OCI-LY1 (cell line): ENCODE data around the gene ZNF506.

Source experiments
- CTCF ChIP-seq: fragments of 200-600 bp; sonication (generic), shearing (Covaris generic); IDR thresholded peaks from 2 replicates; pipeline ENCODE4 v1.5.1; 2017; ENCODE audit warnings: mild to moderate bottlenecking, antibody characterized with exemption, low read length, moderate library complexity, mixed read lengths
- EZH2 ChIP-seq: fragments of 200-600 bp; sonication (generic), shearing (Covaris generic); IDR thresholded peaks from 2 replicates; pipeline ENCODE4 v1.8.0; 2017; ENCODE audit warnings: borderline replicate concordance, mixed run types, mild to moderate bottlenecking, antibody characterized with exemption, low read length, moderate library complexity, mixed read lengths

DNA sequence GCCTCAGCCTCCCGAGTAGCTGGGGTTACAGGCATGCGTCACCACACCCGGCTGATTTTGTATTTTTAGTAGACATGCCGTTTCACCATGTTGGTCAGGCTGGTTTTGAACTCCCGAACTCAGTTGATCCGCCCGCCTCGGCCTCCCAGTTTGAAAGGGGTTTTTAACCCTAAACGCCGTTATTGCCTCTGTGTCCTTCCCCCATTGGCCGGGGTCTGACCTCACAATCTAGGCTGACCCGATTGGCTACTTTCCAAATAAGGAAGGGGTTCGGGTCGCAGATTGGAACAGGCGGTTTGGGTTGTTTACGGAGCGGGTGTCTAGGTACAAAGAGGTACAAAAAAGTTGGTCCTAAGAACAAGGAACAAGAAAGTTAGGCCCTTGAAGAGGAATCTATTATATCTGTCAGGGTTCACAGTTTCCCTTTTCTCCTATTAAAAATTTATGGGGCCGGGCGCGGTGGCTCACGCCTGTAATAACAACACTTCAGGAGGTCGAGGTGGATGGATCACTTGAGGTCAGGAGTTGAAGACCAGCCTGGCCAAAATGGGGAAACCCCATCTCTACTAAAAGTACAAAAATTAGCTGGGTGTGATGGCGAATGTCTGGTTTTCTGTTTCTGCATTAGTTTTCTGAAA lies 45.2 kb upstream of the ZNF506 start:
- no peak for TF ChIP-seq EZH2
- TF ChIP-seq CTCF = no peak
